ENCODE results near the gene RAD52.

Gene RAD52

DNA sequence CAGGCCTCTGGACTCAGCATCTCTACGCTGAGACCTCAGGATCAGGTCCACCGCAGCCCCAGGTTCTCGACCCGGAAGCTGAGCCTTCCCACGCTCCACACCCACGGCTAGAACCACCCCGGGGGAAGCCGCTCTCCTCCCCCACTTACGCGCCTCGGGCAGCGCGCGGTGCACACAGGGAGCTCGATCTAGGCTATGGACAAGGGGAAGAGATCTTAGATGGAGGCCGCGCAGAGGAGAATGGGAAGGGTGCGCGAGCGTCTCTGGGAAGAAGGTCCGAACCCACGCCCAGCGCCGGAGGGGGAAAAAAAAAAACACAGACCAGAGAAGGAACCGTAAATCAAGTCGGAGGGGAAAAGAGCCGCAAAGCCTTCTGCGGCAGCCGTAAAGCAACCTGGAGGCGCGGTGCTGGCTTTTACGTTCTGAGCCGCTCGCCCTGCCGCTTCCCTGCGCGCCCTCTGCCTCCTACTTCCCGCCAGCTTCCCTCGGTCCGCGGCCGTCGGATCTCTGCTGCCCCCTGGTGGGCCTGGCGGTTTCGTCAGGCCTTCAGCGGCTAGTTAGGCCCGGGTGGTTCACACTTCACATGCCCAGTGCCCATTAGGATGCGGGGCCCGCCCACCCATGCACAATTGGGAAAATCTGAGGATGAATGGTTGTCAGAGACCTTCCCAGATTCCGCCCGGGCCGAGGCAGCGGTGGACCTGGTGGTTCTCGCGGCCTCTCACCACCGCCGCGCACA, at the start of gene RAD52:
Gene RAD52, minus strand, starts transcription at position 242 of the 739 bp plus-strand sequence. CDS start 16,636 bp downstream, outside the sequence.
- TF ChIP-seq, protein P1, sequence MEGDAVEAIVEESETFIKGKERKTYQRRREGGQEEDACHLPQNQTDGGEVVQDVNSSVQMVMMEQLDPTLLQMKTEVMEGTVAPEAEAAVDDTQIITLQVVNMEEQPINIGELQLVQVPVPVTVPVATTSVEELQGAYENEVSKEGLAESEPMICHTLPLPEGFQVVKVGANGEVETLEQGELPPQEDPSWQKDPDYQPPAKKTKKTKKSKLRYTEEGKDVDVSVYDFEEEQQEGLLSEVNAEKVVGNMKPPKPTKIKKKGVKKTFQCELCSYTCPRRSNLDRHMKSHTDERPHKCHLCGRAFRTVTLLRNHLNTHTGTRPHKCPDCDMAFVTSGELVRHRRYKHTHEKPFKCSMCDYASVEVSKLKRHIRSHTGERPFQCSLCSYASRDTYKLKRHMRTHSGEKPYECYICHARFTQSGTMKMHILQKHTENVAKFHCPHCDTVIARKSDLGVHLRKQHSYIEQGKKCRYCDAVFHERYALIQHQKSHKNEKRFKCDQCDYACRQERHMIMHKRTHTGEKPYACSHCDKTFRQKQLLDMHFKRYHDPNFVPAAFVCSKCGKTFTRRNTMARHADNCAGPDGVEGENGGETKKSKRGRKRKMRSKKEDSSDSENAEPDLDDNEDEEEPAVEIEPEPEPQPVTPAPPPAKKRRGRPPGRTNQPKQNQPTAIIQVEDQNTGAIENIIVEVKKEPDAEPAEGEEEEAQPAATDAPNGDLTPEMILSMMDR (IDR thresholded peaks at IDR 0.05; ENCODE audit: low read depth, low read length) = peak; percentile 96
- peak; percentile 100 for DNase-seq (ENCODE audit: low read depth in 2 of 2)
- H3K4me3 ChIP-seq (replicated peaks in 1 of 2; ENCODE audit: low read depth in 2 of 2, low read length in 2 of 2) = peak within 1 kb of the TSS; percentile 85 to 94

DNA sequence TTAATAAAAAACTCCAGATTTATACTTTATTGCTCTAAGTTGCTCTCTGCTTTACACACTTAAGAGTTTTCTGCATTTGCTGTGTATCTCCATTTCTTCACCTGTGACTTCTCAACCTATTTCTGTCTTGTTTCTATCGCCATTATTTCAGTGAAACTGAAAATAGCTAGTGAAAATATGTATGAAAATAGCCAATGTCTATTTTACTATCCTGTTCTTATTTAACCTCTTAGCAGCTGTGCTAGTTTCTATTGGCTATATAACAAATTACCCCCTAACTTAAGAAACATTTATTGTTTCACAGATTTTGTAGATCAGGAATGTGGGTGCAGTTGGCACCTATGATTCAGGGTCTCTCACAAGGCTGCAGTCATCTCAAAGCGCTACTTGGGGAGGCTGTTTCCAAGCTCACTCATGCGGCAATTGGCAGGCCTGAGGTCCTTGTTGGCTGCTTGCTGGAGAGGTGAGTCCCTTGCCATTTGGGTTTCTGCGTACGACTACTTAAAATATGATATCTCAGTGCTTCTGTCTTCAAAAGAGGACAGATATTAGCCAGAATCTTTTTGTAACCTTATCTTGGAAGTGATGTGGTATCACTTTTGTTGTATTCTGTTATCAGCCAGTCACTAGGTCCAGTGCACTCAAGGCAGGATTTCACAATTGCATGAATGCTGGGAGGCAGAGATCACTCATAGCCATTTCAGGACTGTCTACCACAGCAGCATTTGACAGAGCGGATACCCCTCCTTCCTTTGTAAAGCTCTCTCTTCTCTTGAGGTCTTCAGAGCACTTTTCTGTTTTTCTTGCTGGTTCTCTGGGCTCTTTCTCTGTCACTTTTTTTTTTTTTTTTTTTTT, 48.8 kb upstream of the RAD52 start:
- no peak for DNase-seq (ENCODE audit: low read depth in 2 of 2)
- TF ChIP-seq, protein P1 (IDR thresholded peaks at IDR 0.05; ENCODE audit: low read depth, low read length) = no peak

DNA sequence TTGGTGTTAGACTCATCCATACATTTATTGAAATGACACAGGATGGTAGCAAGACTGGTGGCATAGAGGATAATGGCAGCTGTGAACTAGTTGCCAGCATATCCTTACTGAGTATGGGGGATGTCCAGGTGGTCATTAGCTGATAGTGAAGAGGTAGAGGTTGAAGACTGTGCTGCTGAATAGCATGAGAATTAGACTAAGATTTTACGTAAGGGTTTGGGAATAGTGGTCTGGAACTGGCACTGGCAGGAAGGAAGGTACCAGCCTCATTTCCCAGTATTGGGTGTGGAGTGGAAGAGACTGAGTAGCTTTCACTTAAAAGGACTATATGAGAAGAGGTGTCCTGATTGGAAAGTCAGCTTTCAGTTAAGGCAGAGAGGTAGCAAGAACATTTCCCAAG, 48.0 kb upstream of the RAD52 start:
- H3K4me3 ChIP-seq (replicated peaks in 1 of 2; ENCODE audit: low read depth in 2 of 2, low read length in 2 of 2) = no peak overlapping the region
- DNase-seq (ENCODE audit: low read depth in 2 of 2) = no peak

More for the DNA sequence above, 48.8 kb upstream of the RAD52 start:
- no peak overlapping the region for H3K4me3 ChIP-seq (replicated peaks in 1 of 2; ENCODE audit: low read depth in 2 of 2, low read length in 2 of 2)

GRCh38 chr12:996881-997280, 47.4 kb upstream of the RAD52 start:
- TF ChIP-seq, protein P1 (IDR thresholded peaks at IDR 0.05; ENCODE audit: low read depth, low read length) = no peak
- no peak for DNase-seq (ENCODE audit: low read depth in 2 of 2)
- no peak overlapping the region for H3K4me3 ChIP-seq (replicated peaks in 1 of 2; ENCODE audit: low read depth in 2 of 2, low read length in 2 of 2)

More for the DNA sequence above, 48.0 kb upstream of the RAD52 start:
- TF ChIP-seq, protein P1 (IDR thresholded peaks at IDR 0.05; ENCODE audit: low read depth, low read length) = no peak

GRCh38 chr12:992647-993046, 43.2 kb upstream of the RAD52 start:
- no peak overlapping the region for H3K4me3 ChIP-seq (replicated peaks in 1 of 2; ENCODE audit: low read depth in 2 of 2, low read length in 2 of 2)
- peak in 1 of 2 donors; percentile 25 for DNase-seq (ENCODE audit: low read depth in 2 of 2)
- TF ChIP-seq, protein P1 (IDR thresholded peaks at IDR 0.05; ENCODE audit: low read depth, low read length) = no peak

DNA sequence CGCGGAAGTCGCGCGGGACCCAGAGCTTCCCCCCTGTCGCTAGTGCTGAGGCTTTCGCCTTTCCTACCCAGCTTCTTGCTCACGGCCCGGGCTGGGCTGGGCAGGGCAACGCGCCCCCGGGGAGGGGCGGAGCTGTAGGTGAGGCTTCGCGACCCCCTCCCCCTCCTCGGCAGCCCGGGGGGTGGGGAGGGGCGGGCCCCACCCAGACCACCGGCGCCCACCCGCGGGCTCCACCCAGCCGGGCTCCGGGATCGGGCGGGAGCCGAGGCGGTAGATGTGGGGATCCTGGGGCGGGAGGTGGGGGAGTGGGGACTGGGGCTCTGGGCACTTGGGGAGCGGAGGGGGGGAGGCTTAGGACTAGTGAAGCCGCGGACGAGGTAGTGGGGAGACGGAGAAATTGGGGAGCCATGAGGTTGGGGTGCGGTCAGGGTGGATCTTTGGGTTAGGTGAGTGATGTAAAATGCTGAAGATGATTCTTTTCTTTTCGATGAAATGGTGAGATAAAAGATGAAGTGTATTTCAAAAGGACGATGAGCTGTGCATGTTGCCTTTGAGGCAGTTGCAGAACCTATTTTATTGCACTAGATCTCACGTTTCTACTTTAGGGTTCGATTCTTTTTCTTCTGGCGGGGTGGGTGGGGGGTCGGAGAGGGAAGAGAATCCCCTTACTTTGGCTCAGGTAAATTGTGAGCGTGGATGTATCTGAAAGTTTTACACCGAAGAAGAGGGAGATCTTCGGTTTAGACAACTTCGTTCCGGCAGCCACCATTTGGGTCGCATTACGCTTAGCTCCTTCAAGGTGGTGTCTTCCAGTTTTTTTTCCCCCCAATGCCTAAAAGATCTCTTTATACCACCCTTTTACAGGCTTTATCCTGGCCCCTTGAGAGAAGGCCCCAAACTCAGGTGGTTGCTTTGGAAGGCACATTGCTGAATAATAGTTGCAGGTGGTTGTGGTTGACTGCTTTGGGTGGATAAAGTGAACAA, 42.1 kb upstream of the RAD52 start:
- no peak for DNase-seq (ENCODE audit: low read depth in 2 of 2)
- TF ChIP-seq, protein P1 (IDR thresholded peaks at IDR 0.05; ENCODE audit: low read depth, low read length) = no peak
- peak overlapping the region; percentile 79 to 89 for H3K4me3 ChIP-seq (replicated peaks in 1 of 2; ENCODE audit: low read depth in 2 of 2, low read length in 2 of 2)
